HG03280 (cell line): ENCODE results near the gene TBC1D22A.
"Not testable (repeated sequence)": the region's sequence is repeated elsewhere in the genome, so short reads cannot be mapped to it uniquely, and the experiment has no call there.

Experiments used
- ATAC-seq: cut with Tn5 transposase; IDR thresholded peaks from one replicate; pipeline ENCODE4 v1.9.1; 2021; ENCODE audit warnings: mild to moderate bottlenecking, moderate library complexity; ENCODE audit not compliant: unreplicated experiment

The TBC1D22A gene, protein sequence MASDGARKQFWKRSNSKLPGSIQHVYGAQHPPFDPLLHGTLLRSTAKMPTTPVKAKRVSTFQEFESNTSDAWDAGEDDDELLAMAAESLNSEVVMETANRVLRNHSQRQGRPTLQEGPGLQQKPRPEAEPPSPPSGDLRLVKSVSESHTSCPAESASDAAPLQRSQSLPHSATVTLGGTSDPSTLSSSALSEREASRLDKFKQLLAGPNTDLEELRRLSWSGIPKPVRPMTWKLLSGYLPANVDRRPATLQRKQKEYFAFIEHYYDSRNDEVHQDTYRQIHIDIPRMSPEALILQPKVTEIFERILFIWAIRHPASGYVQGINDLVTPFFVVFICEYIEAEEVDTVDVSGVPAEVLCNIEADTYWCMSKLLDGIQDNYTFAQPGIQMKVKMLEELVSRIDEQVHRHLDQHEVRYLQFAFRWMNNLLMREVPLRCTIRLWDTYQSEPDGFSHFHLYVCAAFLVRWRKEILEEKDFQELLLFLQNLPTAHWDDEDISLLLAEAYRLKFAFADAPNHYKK

DNA sequence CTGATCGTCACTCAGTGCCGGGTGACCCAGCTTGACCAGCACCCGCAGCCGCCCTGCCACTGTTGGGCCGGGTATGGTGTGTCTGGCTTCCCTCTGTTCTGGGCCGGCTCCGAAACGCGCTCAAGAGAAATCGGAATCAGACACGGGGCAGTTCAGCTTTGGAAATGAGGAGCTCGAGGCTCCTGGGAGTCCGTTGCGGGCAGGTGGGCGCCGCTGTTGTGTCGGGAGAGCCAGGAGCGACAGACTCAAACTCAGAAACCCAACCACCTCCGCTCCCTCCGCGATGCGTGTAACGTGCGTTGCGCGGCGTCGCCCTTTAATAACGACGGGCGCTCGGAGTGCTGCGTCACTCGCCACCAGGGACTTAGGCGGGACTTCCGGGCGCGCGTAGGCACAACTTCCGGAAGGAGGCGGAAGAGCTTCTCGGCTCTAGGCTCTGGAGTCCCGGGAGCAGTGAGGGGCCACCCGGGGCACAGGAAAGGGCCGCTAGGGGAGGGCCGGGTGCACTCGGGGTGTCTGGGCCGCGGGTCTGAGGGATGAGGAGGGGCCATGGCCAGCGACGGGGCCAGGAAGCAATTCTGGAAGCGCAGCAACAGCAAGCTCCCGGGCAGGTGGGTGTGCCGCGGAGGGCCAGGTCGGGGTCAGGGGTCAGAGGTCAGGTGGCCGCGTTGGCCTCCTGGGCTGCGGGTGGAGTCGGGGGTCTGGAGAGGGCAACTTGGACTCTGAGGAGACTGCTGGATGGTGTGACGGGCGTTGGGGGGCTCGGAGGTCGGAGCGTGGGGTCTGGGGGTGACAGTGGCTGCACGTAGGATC lies at the start of gene TBC1D22A:
Gene TBC1D22A, plus strand, starts transcription at position 413 of the 813 bp plus-strand sequence. Its CDS starts 137 bp downstream, at position 550.
- peak; percentile 81 for ATAC-seq

DNA sequence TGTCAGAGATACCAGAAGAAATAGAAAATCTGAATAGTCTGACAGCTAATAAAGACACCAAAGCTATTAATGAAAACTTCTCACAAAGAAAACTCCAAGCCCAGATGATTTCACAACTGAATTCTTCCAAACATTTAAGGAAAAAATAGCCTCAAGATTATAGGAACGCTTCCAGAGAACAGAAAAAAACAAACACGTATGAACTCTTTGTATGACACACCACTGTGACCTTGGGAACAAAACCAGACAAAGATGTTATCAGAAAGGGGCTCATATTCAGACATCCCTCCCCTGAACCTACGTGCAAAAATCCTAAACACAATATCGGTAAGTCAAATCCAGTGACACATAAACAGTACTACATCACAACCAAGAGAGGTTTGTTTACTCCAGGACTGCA lies 47.9 kb upstream of the TBC1D22A start:
- no peak for ATAC-seq

DNA sequence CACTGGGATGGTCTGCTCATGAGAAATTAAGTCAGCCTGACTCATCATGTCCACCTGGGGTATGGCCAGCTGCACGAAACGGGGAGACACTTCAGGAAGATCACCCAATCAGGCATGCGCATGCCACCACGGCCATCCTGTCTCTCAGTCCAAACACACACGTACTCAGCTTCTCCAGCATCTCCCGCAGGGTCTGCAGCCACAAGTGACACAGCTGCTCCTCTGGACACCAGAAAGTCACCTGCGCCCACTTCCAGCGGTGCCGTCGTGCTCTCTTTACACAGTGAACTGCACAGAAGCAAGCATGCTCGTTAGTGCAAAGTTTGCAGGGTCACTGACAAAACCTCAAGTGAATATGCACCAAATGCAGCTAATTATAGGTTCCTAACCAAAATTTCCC lies 42.5 kb upstream of the TBC1D22A start:
- no peak for ATAC-seq

DNA sequence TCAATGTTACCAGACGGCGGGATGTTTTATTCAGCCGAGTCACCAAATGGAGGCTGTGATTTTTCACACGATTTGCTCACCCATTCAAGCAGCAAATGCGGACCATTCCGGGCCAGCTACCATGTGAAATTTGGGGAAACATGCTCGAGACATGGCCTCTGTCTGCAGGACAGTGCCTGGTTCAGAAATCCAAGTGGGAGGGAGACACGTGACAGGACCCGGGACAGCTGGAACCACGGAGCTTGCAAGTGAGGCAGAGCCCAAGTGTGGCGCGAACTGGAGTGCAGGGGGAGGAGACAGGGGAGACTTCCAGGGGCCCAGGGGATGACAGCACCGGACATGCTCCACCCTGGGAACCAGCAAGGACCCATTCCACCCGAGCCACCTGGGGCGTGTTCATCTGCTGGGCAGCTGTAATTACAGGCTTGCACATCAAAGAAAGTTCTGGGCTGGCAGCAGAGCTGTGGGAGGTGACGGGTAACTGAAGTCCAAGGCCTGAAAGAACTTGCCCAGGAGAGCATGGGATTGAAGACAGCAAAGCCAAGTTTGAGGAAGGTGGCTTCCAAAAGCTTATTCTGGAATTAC lies 40.9 kb upstream of the TBC1D22A start:
- ATAC-seq = no peak

DNA sequence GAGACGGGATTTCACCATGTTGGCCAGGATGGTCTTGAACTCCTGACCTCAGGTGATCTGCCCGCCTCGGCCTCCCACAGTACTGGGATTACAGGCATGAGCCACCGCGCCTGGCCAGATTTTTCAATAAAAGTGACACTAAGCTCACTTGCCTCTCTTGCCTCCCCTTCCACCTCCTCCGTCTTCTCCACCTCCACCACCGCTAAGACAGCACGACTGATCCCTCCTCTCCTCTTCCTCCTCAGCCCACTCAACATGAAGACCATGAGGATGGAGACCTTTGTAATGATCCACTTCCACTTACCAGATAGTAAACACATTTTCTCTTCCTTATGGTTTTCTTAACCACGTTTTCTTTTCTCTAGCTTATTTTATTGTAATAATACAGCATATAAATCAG lies 38.6 kb upstream of the TBC1D22A start:
- no peak for ATAC-seq

DNA sequence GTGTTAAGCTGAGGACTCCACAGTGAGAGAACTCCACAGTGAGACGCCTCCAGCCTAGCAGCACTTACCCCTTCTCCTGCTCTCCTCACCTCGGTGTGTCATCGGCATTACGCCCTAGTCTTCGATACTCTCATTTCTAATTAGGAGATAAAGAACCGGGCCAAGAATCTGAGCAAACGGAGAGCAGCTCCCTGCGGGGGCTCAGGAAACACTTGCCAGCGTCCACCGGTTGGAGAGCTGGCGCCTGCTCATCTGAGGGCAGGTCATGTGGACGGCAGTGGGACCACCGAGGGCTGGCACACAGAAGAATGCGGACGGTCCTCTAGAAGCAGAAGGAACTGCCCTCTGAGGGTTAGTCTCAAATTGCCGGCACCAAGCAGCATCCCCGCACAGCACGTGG lies 37.4 kb upstream of the TBC1D22A start:
- ATAC-seq = no peak

DNA sequence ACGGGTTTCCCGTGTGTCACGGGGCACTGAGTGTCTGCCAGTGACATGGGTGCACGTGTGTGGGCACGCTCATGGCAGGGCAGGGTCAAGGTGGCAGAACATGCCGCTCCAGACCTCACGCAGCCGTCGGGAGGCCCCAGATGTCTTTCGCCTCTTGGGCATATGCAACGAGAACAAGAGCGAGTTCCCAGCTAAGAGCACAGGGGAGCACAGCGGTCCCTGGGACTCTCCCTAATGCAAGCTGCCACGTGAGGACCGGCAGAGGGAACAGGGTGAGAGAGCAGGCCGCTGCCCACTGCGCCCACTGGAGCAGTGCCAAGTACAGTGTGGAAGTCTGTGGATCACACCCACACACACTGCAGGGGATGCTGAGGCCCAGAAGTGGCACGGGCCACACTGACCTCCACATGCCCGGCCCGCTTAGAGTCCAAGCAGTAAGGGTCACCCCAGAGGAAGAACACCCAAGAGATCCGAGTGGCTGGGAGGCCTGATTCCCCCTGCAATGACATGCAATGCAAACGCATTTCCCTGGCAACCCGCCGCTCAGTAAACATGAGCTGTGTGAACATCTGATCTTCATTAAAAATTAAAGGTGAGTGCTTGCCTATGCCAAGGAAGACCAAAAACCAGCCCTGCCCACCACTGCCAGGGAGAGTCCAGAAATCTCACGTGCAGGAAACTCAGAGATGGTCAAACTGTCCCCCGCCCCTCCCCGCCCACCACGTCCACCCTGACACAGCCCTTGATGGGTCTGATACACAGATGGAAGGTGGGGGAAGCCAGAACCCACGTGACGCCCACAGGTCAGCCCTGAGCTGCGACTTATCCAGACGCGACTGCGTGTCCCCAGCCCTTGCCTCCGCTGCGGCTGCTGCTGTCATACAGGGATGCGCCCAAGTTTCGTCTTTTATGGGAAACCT lies 36.1 kb upstream of the TBC1D22A start:
- no peak for ATAC-seq

DNA sequence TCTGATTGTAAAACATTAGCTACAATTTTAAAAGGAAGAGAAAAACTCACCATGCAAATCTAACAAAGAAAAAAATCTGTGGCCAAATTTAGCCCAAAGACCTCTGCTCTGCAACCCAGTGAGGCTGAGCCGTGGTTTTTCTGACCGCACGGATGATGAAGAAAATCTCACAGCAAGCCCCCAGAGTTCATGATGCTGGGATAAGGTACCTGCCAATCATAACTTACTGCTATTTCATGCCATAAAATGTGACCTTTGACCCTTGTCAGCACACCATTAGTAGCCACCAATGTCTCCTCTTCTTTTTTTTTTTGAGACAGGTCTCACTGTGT lies 35.5 kb upstream of the TBC1D22A start:
- no peak for ATAC-seq

DNA sequence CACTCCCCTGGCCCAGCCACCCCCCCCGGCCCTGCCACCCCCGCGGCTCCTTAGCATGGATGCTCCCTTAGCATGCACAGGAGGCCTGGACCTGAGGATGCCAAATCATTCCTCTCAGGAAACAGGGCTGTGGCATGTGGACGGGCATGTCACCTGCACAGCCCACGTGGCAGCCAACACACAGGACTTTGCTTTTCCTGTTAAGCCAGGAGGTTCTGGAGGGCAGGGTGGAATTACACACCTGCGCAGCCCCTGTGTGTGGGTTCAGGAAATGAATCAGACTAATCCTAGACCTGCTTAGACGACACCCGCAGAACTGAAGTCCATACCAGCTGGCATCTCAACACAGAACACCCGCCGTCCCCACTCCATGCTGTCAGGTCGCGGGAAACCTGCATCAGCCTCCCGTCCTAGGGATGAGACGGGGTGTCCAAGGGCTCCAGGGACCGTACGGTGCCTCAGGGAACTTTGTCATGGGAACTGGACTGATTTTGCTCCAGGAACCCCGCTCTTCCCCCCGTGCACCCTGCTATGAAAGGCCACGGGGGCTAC lies 34.6 kb upstream of the TBC1D22A start:
- ATAC-seq = no peak

DNA sequence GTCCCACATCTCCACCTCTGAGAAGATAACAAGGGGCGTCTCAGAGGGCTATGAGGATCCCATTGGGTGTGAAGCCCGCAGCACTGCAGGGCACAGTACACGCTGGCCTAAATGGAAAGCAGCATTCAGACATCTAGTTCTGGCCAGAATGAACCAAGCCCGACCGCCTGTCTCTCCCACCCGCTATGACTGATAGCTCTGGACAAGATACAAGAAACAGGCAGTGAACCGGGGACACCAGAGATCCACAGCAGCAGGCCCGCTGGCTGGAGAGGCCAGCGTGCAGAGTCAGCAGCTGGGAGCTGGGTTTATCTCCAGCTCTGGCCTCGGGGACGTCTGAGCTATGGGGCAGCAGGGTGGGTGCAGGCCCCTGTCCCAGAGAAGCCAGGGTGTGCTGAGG lies 34.0 kb upstream of the TBC1D22A start:
- ATAC-seq = no peak

DNA sequence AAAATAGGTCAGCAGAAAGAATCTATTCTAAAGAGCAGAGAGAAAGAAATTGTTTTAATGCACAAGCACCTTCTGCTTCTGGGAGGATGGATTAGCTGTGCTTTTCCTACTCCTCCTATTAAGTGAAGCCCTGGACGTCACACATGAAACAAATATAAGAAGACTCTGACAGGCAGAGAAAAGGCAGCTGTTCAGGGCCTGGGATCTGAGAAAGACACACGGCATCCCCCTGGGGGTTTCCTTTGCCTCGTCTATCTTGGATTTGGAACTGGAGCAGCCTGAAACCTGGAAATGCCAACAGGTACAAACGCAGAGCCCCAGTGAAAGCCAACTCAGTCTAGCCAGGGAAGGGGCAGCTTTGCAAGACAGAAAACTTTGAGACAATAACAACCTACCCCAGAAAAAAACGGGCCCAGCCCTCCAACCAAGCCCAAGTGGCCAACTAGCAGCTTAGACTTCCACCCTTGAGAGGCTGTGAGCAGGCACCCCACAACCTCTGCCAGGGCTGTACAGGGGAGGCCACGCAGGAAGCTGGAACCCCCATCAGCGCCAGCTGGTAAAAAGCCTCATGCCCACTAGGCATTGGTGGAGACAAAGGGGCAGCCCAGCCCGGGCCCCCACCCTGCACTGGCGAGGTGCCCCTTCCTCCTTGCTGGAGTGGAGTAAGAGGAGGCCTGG lies 31.7 kb upstream of the TBC1D22A start:
- ATAC-seq = no peak

DNA sequence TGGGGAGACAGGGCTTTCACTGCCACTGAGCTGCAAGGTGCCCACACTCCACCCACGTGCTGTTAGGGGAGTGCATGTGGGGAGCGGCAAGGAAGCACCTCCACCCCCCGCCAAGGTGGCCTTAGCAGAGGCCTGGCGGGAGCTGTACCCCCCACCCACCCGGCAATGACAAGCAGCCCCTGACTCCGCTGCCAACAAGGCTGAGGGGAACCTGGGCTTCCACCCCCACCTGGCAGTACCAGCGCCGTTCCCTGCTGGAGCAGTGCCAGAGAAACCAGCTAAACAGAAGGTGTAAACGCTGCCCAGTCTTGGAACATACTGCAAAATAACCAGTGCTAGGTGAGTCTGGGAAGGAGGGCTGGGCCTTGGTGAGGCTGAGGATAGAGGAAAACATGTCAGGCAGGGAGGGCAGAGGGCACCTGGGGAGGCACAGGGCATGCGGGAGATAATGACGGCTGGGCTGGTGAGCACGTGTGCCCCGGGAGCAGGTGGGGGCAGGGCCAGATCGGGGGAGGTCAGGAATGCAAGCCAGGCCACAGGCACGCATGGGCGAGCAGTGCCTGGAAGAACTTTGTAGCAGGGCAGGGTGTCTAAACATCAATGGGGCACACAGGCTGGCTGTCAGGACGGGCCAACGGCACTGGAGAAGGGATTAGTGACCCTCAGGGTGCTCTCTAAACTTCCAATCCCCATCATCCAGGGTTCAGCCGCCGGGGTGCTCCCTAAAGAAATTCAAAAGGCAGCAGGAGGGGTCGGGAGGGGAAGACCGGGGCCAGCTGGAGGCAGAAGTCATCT lies 31.0 kb upstream of the TBC1D22A start:
- no peak for ATAC-seq

DNA sequence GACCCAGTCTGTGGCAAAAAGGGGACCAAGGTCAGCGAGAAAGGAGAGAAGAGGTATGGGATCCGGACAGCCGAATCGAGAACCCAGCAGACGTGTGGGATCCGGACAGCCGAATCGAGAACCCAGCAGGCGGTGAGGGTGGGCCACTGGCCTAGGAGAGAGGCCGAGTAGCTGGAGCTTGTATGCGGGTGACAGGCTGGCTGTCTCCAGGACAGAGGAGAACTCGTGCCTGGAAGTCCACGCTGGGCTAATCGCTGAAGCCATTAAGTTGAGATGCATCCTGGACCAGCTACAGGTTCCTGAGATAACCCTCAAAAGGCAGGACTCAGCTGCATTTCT lies 30.4 kb upstream of the TBC1D22A start:
- no peak for ATAC-seq

DNA sequence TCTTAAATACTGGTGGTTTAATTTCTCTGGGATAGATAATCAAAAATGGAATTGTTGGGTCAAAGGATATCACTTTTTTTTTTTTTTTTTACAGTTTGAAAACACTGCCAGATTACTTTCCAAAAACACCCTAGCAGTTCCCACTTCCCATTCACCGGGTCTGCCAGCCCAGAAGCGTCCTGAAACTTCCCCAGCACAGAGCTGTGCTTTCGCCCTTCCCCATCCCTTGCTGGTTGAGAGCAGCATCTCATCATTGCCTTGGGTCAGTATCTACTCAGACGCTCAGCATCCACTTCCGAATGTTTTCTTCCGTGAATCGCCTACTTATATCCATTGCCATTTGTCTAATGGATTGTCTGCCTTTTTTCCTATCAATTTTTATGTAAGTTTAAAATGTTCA lies 29.9 kb upstream of the TBC1D22A start:
- ATAC-seq = no peak

DNA sequence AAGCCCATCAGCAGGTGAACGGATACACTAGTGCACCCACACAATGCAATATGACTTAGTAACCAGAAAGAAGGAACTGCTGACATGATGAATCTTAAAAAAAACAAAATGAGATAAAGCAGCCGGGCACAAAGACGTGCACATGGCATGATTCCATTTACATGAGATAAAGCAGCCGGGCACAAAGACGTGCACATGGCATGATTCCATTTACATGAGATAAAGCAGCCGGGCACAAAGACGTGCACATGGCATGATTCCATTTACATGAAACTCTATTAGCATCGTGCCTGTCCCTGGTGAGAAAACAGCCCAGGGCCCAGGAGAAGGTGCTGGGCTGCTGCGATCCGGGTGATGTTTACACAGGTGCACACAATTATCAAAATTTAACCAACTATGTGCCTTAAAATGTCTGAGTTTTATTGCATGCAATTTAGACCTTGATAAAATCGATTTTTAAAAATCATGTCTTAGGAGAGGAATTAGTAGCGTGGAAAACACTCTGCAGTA lies 28.2 kb upstream of the TBC1D22A start:
- not testable (repeated sequence) for ATAC-seq

DNA sequence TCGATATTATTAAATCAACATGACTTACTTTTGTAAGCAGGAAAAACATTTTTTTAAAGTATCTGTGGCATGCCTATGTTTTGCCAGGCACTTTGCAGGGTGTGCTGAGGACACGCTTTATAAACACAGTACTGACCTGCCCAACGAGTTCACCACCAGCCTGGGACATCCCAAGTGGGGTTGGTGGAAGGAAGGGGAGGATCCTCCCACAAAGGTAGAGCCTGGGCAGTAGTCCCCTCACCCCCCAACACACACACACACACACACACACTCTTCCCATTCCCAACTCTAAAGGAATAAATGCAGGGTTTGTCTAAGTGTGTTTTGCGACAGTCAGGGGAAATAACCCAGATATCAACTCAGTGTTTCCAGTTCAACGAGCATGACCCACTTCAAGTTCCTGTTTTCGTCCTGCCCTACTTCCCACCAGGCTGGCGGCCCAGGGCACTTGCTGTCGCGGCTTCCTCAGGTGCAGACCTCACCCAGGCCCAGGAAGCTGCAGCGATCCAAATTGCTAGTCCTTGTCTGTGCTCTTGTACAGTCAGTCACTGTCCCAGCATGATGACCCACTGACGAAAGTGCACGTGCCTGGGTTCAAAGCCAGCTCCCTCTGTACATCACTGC lies 27.5 kb upstream of the TBC1D22A start:
- ATAC-seq = no peak

DNA sequence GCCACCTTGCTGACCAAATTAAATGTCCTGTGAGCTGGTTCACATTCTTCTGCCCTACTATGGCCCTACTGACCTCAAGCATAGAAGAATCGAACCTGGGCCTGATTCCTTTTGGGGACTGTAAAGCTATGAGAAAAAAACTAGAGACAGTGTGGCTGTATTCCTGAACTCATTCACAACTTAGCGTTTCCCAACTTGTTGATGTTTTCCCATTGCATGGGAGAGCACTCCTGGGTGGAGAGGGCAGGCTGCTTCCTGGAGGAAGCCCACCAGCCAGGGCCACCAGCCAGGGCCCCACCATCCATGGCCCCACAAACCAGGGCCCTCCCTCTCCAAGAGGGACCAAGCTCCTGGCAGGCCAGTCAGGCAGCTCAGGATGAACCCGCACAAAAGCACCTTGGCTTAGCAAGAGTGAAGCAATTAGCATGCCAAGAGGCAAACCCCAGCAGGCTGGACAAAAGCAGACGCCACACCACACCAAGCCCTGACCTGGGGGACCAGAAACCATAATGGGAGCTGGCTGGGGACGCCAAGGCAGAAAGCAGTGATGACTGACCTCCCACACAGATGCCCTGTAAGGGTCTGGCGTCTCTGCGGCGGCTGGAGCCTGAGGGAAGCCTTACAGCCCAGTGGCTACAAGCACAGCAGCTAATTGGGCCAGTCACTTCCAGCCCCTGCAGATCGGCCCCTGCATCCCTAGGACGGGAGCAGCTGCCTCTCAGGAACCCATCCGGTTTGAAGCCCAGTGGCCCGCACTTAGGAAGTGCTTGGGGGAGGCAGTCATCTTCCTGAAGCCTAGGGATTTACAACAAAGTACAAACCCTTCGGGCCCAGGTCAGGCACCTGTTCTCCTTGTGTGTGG lies 26.5 kb upstream of the TBC1D22A start:
- no peak for ATAC-seq
